ENCODE measurements around the gene ACACA. TPM values are rescaled to one million over a fixed set of nuclear protein-coding genes. Genes with fewer than 3 reads are reported as not detected.

The ACACA gene
- total and polyA plus RNA-seq, 2 experiments from 2014 or later, result 59.6 to 164 TPM

GRCh38 chr17:37168731-37169353 lies 237.8 kb downstream of the ACACA start:
- Histone ChIP-seq H3F3A (replicated peaks; ENCODE audit: low read depth) (no peaks in the 10 kb centered on the region; the same call in 1 of the 2 replicates), H3K27ac (ENCODE audit: low read depth) (peak overlapping the region; percentile 84), H3K79me2 (replicated peaks; ENCODE audit: insufficient read depth) (peaks cover 9% of the 10 kb centered on the region), H2AFZ (no peak overlapping the region), H3K4me2 (peak overlapping the region; percentile 46; the same call in 1 of the 2 replicates), H3K4me1 (ENCODE audit: insufficient read depth) (peaks cover 53% of the 10 kb centered on the region), H3K9me2 (ENCODE audit: insufficient read depth) (no peaks in the 10 kb centered on the region), H3K36me3 (ENCODE audit: insufficient read depth) (no peaks in the 10 kb centered on the region), H3K27me3 (ENCODE audit: insufficient read depth) (no peaks in the 10 kb centered on the region), H4K20me1 (replicated peaks; ENCODE audit: insufficient read depth) (no peaks in the 10 kb centered on the region), H3K4me3 (no peak overlapping the region)
- H3K9me3 Mint-ChIP-seq, result no peaks in the 10 kb centered on the region
- TF ChIP-seq EZH2phosphoT487 (IDR thresholded peaks at IDR 0.05; ENCODE audit: unreplicated experiment), result no peak
- TF ChIP-seq CTCF (conservative IDR thresholded peaks at IDR 0.05; ENCODE audit: low read depth in 2 of 2), result no peak
- TF ChIP-seq JUNB (IDR thresholded peaks at IDR 0.05; ENCODE audit: unreplicated experiment), result no peak
- no peak for TF ChIP-seq REST (IDR thresholded peaks at IDR 0.05; ENCODE audit: unreplicated experiment)
- no peak for TF ChIP-seq ZNF462 (CRISPR knock-in tag; IDR thresholded peaks at IDR 0.05)
- no peak for TF ChIP-seq EZH2 (IDR thresholded peaks at IDR 0.05; ENCODE audit: low read depth, unreplicated experiment)
- no peak for TF ChIP-seq POLR2AphosphoS5 (IDR thresholded peaks at IDR 0.05; ENCODE audit: low read depth)
- TF ChIP-seq, protein P1, sequence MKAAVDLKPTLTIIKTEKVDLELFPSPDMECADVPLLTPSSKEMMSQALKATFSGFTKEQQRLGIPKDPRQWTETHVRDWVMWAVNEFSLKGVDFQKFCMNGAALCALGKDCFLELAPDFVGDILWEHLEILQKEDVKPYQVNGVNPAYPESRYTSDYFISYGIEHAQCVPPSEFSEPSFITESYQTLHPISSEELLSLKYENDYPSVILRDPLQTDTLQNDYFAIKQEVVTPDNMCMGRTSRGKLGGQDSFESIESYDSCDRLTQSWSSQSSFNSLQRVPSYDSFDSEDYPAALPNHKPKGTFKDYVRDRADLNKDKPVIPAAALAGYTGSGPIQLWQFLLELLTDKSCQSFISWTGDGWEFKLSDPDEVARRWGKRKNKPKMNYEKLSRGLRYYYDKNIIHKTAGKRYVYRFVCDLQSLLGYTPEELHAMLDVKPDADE (IDR thresholded peaks at IDR 0.05), result no peak
- no peak for TF ChIP-seq CREB1 (CRISPR knock-in tag; IDR thresholded peaks at IDR 0.05; ENCODE audit: low read depth)
- TF ChIP-seq ZNF114 (CRISPR knock-in tag; IDR thresholded peaks at IDR 0.05), result no peak
- no peak for TF ChIP-seq STAT1 (IDR thresholded peaks at IDR 0.05; ENCODE audit: unreplicated experiment)
- no peak for TF ChIP-seq NANOG (IDR thresholded peaks at IDR 0.05; ENCODE audit: borderline replicate concordance)
- TF ChIP-seq ZNF331 (CRISPR knock-in tag; IDR thresholded peaks at IDR 0.05; ENCODE audit: low read depth), result no peak
- peak overlapping the region; percentile 63 for H3K27ac Mint-ChIP-seq
- ATAC-seq (no peak), DNase-seq (ENCODE audit: low spot score) (no peak)
- H3K27me3 Mint-ChIP-seq (ENCODE audit: insufficient read depth, low read depth, poor library complexity), result peaks cover 3% of the 10 kb centered on the region
- peaks cover 57% of the 10 kb centered on the region for H3K4me1 Mint-ChIP-seq
- H3K4me3 Mint-ChIP-seq, result no peak overlapping the region
- no peaks in the 10 kb centered on the region; the same call in 2 of the 3 replicates for H3K36me3 Mint-ChIP-seq (ENCODE audit: low read depth)

Measured in GM23338 (cell line).